ENCODE measurements around the gene PRR36.

DNA sequence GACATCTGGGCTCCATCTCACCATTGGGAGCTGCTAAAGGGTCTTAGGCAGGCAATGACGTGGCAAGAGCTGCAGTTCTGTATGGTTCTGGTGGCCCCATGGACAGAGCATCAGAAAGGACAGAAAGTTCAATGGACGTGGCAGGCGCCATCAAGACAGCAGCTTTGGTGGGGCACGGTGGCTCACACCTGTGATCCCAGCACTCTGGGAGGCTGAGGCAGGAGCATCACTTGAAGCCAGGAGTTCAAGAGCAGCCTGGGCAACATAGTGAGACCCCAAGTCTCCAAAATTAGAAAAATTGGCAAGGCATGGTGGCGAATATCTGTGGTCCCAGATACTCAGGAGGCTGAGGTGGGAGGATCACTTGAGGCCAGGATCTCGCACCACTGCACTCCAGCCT lies 34.7 kb downstream of the PRR36 start:
- TF ChIP-seq GATA2 (IDR thresholded peaks at IDR 0.05; ENCODE audit: low read depth, low read length) (no peak), GATA3 (IDR thresholded peaks at IDR 0.05; ENCODE audit: low read depth, low read length) (no peak)
